ENCODE data around the gene METTL25B. TPM values are rescaled to one million over a fixed set of nuclear protein-coding genes. Genes with fewer than 3 reads are reported as not detected.

The METTL25B gene
- total RNA-seq, 1 donor = 10.9 TPM

DNA sequence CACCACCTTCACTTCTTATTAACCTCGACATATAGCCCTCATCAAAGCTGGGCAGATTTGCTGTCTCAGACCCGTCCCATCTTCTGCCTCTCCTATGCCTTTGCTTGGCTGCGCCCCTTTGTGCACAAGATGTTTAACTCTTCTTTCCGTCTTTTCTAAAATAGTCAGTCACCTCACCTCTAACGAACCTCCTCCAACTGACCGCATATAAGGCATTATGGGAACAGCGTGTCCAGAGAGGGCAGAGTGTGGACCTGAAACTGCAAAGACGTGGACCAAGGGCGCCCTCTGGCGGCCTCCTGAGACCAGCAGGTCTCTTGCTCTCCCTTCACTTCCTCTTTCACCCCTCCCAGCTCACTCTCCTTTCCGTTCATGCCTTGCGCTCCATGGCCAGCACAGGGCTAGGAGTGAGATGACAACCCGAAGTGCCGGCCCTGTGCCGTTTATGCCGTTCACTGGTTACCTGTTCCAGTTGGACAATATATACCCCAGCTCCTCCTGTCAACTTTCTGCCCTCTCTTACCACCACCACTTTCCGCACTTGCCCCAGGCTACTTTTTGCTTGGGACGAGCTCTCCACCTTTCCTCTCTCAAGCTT, 2.5 kb upstream of the METTL25B start:
- peak; percentile 94 for DNase-seq (ENCODE audit: low read depth)
- peak; percentile 94 for TF ChIP-seq CTCF (IDR thresholded peaks at IDR 0.05; ENCODE audit: insufficient read depth, low read length)
- H3K4me3 ChIP-seq (ENCODE audit: low read depth, low read length) = peak overlapping the region; percentile 100

GRCh38 chr1:156726549-156727226, 1.6 kb upstream of the METTL25B start:
- TF ChIP-seq CTCF (IDR thresholded peaks at IDR 0.05; ENCODE audit: insufficient read depth, low read length) = peak; percentile 63
- peak overlapping the region; percentile 100 for H3K4me3 ChIP-seq (ENCODE audit: low read depth, low read length)
- peak; percentile 78 for DNase-seq (ENCODE audit: low read depth)

GRCh38 chr1:156727492-156727891, 777 bp upstream of the METTL25B start:
- DNase-seq (ENCODE audit: low read depth) = no peak
- no peak for TF ChIP-seq CTCF (IDR thresholded peaks at IDR 0.05; ENCODE audit: insufficient read depth, low read length)
- H3K4me3 ChIP-seq (ENCODE audit: low read depth, low read length) = peak overlapping the region; percentile 100

DNA sequence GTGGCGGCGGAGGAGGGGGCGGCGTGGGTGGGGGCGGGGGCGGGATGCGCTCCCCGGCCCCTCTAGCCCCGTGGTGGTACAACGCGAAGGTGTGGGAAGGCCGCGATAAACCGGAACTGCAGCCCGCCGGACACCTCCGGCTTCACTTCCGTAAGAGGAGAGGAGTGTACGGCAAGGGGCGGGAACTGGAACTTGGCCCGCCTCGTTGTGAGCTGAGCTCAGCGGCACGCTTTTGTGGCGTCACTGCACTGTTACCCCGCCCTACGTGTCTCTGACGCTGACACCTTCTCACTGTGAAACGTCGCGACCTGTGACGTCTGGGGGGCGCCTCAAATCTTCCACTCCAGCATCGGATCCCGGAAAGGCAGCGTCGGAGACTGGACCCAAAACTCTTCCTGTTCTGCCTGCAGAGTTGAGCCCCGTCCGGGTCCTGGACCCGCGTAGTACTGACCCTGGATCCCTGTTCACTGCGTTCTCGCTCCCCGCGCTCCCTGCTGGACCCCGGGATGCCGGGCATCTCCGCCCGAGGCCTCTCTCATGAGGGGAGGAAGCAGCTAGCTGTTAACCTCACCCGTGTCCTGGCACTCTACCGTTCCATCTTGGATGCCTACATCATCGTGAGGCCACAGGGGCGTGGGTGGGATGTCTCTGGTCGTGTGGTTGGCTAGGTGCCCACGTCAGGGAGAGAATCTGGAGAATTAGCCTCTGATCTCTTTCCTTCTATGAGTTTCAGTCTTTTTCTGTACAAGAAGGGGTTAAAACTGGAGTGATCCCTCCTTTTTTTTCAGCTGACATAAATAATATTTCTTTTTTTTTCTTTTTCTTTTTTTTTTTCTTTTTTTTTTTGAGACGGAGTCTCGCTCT, 562 bp downstream of the METTL25B start, which contains the start of gene ISG20L2:
Gene ISG20L2, minus strand, starts transcription at position 168 of the 864 bp plus-strand sequence. CDS start 1,114 bp downstream, outside the sequence.
- H3K4me3 ChIP-seq (ENCODE audit: low read depth, low read length) = peak within 1 kb of the TSS; percentile 100
- DNase-seq (ENCODE audit: low read depth) = peak; percentile 98
- no peak for TF ChIP-seq CTCF (IDR thresholded peaks at IDR 0.05; ENCODE audit: insufficient read depth, low read length)

DNA sequence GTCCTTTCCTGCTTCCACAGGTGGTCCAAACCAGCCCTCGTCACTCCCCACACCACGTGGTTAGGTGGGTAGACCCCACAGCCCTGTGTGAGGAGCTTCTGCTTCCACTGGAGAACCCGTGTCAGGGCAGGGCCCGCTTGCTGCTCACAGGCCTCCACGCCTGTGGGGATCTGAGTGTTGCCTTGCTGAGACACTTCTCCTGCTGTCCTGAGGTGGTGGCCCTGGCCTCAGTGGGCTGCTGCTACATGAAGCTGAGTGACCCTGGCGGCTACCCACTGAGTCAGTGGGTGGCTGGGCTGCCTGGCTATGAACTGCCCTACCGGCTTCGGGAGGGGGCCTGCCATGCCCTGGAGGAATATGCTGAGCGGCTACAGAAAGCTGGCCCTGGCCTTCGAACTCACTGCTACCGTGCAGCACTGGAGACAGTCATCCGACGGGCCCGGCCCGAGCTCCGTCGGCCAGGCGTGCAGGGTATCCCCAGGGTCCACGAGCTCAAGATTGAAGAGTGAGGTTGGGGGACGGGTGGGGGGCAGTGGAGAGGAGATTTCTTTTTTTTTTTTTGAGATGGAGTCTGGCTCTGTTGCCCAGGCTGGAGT, 5.8 kb downstream of the METTL25B start:
- TF ChIP-seq CTCF (IDR thresholded peaks at IDR 0.05; ENCODE audit: insufficient read depth, low read length) = no peak
- DNase-seq (ENCODE audit: low read depth) = no peak
- H3K4me3 ChIP-seq (ENCODE audit: low read depth, low read length) = no peak overlapping the region

DNA sequence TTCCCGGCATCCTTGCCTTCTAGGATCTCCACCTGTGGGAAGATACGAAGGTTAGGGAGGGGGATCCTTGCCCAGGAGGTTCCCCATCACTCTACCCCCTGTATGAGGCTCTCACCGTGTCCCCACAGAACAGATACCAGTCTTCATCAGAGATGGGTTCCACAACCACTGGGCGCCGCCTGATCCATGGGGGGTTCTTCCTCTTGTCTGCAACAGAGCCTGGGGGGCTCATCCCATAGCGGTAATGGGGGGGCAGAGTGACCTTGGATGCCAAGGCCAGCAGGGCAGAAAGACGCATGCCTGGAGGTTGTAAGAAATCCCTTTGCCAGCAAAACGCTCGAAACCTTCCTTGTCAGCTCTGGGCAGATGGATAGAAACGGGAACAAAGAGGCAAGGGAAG, 10.1 kb downstream of the METTL25B start:
- DNase-seq (ENCODE audit: low read depth) = no peak
- no peak for TF ChIP-seq CTCF (IDR thresholded peaks at IDR 0.05; ENCODE audit: insufficient read depth, low read length)
- H3K4me3 ChIP-seq (ENCODE audit: low read depth, low read length) = no peak overlapping the region
